ENCODE results near the gene ERC2.
A peak's percentile ranks its signal among the peaks of the same experiment; 100 is the strongest.

The ERC2 gene

GRCh38 chr3:56468184-56469106 lies at the start of gene ERC2 (continued):
- TF ChIP-seq, protein P1, sequence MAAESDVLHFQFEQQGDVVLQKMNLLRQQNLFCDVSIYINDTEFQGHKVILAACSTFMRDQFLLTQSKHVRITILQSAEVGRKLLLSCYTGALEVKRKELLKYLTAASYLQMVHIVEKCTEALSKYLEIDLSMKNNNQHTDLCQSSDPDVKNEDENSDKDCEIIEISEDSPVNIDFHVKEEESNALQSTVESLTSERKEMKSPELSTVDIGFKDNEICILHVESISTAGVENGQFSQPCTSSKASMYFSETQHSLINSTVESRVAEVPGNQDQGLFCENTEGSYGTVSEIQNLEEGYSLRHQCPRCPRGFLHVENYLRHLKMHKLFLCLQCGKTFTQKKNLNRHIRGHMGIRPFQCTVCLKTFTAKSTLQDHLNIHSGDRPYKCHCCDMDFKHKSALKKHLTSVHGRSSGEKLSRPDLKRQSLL (tag by site-specific recombination; IDR thresholded peaks at IDR 0.05) = peak; percentile 99
- TF ChIP-seq ZNF660 (tag by site-specific recombination; IDR thresholded peaks at IDR 0.05) = no peak
- no peak for TF ChIP-seq ZNF341 (tag by site-specific recombination; IDR thresholded peaks at IDR 0.05; ENCODE audit: low read depth)
- TF ChIP-seq, protein P2, sequence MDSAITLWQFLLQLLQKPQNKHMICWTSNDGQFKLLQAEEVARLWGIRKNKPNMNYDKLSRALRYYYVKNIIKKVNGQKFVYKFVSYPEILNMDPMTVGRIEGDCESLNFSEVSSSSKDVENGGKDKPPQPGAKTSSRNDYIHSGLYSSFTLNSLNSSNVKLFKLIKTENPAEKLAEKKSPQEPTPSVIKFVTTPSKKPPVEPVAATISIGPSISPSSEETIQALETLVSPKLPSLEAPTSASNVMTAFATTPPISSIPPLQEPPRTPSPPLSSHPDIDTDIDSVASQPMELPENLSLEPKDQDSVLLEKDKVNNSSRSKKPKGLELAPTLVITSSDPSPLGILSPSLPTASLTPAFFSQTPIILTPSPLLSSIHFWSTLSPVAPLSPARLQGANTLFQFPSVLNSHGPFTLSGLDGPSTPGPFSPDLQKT (IDR thresholded peaks at IDR 0.05; ENCODE audit: borderline replicate concordance, low read depth, low read length) = no peak
- no peak for TF ChIP-seq SCRT2 (tag by site-specific recombination; IDR thresholded peaks at IDR 0.05)
- TF ChIP-seq WT1 (tag by site-specific recombination; IDR thresholded peaks at IDR 0.05) = no peak
- TF ChIP-seq ZNF529 (tag by site-specific recombination; IDR thresholded peaks at IDR 0.05; ENCODE audit: insufficient replicate concordance) = no peak
- no peak for TF ChIP-seq ZNF621 (tag by site-specific recombination; IDR thresholded peaks at IDR 0.05)
- peak; percentile 20; the same call in 1 of the 2 replicates for TF ChIP-seq ZFHX2 (tag by site-specific recombination; conservative IDR thresholded peaks at IDR 0.05)
- no peak for TF ChIP-seq ZNF623 (tag by site-specific recombination; IDR thresholded peaks at IDR 0.05)
- peak; percentile 53 for TF ChIP-seq ZBTB8A (tag by site-specific recombination; IDR thresholded peaks at IDR 0.05)
- TF ChIP-seq, protein P3, sequence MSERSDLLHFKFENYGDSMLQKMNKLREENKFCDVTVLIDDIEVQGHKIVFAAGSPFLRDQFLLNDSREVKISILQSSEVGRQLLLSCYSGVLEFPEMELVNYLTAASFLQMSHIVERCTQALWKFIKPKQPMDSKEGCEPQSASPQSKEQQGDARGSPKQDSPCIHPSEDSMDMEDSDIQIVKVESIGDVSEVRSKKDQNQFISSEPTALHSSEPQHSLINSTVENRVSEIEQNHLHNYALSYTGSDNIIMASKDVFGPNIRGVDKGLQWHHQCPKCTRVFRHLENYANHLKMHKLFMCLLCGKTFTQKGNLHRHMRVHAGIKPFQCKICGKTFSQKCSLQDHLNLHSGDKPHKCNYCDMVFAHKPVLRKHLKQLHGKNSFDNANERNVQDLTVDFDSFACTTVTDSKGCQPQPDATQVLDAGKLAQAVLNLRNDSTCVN (tag by site-specific recombination; optimal IDR thresholded peaks at IDR 0.05) = peak; percentile 87
- TF ChIP-seq ZNF121 (tag by site-specific recombination; IDR thresholded peaks at IDR 0.05) = no peak
- TF ChIP-seq KLF8 (tag by site-specific recombination; IDR thresholded peaks at IDR 0.05) = no peak
- TF ChIP-seq YY1 (tag by site-specific recombination; IDR thresholded peaks at IDR 0.05) = no peak
- TF ChIP-seq ZBTB17 (tag by site-specific recombination; IDR thresholded peaks at IDR 0.05) = 0 out of 2 replicates have a peak, but pooled peaks have one; percentile 19
- no peak for TF ChIP-seq ZXDB (tag by site-specific recombination; IDR thresholded peaks at IDR 0.05)
- no peak for TF ChIP-seq ZNF24 (tag by site-specific recombination; IDR thresholded peaks at IDR 0.05)
- TF ChIP-seq, protein P4, sequence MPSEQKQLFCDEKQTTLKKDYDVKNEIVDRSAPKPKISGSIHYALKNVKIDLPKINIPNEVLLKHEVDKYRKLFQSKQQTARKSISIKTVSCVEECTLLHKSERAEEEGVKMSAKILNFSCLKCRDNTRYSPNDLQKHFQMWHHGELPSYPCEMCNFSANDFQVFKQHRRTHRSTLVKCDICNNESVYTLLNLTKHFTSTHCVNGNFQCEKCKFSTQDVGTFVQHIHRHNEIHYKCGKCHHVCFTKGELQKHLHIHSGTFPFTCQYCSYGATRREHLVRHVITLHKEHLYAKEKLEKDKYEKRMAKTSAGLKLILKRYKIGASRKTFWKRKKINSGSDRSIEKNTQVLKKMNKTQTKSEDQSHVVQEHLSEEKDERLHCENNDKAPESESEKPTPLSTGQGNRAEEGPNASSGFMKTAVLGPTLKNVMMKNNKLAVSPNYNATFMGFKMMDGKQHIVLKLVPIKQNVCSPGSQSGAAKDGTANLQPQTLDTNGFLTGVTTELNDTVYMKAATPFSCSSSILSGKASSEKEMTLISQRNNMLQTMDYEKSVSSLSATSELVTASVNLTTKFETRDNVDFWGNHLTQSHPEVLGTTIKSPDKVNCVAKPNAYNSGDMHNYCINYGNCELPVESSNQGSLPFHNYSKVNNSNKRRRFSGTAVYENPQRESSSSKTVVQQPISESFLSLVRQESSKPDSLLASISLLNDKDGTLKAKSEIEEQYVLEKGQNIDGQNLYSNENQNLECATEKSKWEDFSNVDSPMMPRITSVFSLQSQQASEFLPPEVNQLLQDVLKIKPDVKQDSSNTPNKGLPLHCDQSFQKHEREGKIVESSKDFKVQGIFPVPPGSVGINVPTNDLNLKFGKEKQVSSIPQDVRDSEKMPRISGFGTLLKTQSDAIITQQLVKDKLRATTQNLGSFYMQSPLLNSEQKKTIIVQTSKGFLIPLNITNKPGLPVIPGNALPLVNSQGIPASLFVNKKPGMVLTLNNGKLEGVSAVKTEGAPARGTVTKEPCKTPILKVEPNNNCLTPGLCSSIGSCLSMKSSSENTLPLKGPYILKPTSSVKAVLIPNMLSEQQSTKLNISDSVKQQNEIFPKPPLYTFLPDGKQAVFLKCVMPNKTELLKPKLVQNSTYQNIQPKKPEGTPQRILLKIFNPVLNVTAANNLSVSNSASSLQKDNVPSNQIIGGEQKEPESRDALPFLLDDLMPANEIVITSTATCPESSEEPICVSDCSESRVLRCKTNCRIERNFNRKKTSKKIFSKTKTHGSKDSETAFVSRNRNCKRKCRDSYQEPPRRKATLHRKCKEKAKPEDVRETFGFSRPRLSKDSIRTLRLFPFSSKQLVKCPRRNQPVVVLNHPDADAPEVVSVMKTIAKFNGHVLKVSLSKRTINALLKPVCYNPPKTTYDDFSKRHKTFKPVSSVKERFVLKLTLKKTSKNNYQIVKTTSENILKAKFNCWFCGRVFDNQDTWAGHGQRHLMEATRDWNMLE (tag by site-specific recombination; conservative IDR thresholded peaks at IDR 0.05; ENCODE audit: low read depth) = no peak
- no peak for TF ChIP-seq TCF7L2 (IDR thresholded peaks at IDR 0.05; ENCODE audit: borderline replicate concordance, low read depth, low read length)
- no peak for TF ChIP-seq ZNF530 (tag by site-specific recombination; IDR thresholded peaks at IDR 0.05; ENCODE audit: low read depth)
- TF ChIP-seq ZNF112 (tag by site-specific recombination; IDR thresholded peaks at IDR 0.05) = no peak
- TF ChIP-seq CTCF (tag by site-specific recombination; IDR thresholded peaks at IDR 0.05) = peak; percentile 82

All from HEK293 (cell line).